Panc1 (cell line): ENCODE results near the gene GRK6.

Experiments
- POLR2AphosphoS5 ChIP-seq: IDR thresholded peaks from 2 replicates; pipeline ENCODE4 v1.6.1; 2012; ENCODE audit warnings: mild to moderate bottlenecking, low read depth, low read length, moderate library complexity
- SIN3A ChIP-seq: IDR thresholded peaks from 2 replicates; pipeline ENCODE4 v1.6.1; 2012; ENCODE audit warnings: low read depth, mild to moderate bottlenecking, low read length, moderate library complexity, borderline replicate concordance; ENCODE audit not compliant: insufficient read depth
- TCF7L2 ChIP-seq: IDR thresholded peaks from 2 replicates; pipeline ENCODE4 v1.6.1; 2011; ENCODE audit warnings: mild to moderate bottlenecking, low read depth, low read length, inconsistent platforms
- TF ChIP-seq, protein P1 (sequence below): fragments of 450-650 bp; IDR thresholded peaks from 2 replicates; pipeline ENCODE4 v1.5.1; 2017; ENCODE audit warnings: mild to moderate bottlenecking
- TF ChIP-seq, protein P2 (sequence below), 2 experiments: IDR thresholded peaks; 2 replicates each; pipeline ENCODE4 v1.6.1; 2011 to 2012; ENCODE audit warnings: low read depth in 2 of 2, control low read depth in 1 of 2, low read length in 1 of 2, mild to moderate bottlenecking in 1 of 2, moderate library complexity in 1 of 2; ENCODE audit not compliant: insufficient read depth in 1 of 2

DNA sequence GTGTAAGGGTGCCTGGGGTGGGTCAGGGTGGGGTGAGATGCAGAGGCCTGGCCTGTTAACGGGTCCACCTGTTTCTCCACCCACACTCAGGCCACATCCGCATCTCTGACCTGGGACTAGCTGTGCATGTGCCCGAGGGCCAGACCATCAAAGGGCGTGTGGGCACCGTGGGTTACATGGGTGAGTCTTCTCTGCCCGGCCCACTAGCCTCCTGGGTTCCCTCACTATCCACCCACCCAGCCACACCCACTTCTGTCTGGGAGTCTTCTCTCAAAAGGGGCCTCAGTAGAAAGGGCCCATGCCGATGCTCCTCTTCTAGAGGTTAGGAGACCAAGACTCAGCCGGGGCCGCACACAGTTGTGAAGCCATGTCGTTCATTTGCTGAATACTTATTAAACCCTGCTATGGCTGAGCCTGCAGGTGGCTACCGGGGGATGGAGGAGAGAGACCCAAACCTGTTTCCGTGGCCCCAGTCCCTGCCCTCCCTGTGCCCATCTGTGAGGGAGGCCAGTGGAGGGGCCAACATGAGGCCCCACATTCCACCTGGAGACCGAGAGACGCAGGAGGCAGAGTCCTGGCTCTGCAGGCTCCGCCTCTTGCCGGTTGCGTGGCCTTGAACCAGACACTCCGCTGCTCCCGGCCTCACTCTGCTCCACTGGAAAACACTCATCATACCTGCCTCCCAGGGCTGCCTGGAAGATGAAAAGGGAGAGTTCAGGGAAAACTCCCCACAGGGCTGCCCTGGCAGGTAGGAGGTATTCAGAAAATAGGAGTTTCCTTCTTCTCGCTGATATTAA, 8.7 kb downstream of the GRK6 start:
- TF ChIP-seq, protein P1, sequence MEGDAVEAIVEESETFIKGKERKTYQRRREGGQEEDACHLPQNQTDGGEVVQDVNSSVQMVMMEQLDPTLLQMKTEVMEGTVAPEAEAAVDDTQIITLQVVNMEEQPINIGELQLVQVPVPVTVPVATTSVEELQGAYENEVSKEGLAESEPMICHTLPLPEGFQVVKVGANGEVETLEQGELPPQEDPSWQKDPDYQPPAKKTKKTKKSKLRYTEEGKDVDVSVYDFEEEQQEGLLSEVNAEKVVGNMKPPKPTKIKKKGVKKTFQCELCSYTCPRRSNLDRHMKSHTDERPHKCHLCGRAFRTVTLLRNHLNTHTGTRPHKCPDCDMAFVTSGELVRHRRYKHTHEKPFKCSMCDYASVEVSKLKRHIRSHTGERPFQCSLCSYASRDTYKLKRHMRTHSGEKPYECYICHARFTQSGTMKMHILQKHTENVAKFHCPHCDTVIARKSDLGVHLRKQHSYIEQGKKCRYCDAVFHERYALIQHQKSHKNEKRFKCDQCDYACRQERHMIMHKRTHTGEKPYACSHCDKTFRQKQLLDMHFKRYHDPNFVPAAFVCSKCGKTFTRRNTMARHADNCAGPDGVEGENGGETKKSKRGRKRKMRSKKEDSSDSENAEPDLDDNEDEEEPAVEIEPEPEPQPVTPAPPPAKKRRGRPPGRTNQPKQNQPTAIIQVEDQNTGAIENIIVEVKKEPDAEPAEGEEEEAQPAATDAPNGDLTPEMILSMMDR: no peak
- TF ChIP-seq SIN3A (no peak), POLR2AphosphoS5 (no peak), TCF7L2 (no peak)
- TF ChIP-seq, protein P2, sequence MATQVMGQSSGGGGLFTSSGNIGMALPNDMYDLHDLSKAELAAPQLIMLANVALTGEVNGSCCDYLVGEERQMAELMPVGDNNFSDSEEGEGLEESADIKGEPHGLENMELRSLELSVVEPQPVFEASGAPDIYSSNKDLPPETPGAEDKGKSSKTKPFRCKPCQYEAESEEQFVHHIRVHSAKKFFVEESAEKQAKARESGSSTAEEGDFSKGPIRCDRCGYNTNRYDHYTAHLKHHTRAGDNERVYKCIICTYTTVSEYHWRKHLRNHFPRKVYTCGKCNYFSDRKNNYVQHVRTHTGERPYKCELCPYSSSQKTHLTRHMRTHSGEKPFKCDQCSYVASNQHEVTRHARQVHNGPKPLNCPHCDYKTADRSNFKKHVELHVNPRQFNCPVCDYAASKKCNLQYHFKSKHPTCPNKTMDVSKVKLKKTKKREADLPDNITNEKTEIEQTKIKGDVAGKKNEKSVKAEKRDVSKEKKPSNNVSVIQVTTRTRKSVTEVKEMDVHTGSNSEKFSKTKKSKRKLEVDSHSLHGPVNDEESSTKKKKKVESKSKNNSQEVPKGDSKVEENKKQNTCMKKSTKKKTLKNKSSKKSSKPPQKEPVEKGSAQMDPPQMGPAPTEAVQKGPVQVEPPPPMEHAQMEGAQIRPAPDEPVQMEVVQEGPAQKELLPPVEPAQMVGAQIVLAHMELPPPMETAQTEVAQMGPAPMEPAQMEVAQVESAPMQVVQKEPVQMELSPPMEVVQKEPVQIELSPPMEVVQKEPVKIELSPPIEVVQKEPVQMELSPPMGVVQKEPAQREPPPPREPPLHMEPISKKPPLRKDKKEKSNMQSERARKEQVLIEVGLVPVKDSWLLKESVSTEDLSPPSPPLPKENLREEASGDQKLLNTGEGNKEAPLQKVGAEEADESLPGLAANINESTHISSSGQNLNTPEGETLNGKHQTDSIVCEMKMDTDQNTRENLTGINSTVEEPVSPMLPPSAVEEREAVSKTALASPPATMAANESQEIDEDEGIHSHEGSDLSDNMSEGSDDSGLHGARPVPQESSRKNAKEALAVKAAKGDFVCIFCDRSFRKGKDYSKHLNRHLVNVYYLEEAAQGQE (IDR thresholded peaks at IDR 0.05; ENCODE audit: insufficient read depth in 1 of 2, low read depth in 2 of 2, low read length in 1 of 2): no peak
